ENCODE data around the gene STK4. TPM values are rescaled to one million over a fixed set of nuclear protein-coding genes. Genes with fewer than 3 reads are reported as not detected.

STK4 gene
- total RNA-seq, 1 experiment from 2014 or later: 74.7 TPM

DNA sequence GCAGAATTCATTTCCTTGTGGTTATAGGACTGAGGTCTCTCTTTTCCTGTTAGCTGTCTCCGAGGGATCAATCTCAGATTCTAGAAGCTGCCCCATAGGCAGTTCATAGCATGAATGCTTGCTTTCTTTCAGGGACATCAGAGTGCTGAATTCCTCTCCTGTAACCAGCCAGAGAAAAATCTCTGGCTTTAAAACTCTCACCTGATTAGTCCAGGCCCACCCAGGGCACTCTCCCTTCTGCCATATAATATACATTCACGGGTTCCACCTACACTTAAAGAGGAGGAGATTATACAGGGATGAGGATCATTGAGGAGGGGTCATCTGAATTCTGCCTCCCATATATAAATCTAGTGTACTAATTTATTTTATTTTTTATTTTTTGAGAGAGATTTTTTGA, 136.8 kb downstream of the STK4 start:
- TF ChIP-seq, protein P1, sequence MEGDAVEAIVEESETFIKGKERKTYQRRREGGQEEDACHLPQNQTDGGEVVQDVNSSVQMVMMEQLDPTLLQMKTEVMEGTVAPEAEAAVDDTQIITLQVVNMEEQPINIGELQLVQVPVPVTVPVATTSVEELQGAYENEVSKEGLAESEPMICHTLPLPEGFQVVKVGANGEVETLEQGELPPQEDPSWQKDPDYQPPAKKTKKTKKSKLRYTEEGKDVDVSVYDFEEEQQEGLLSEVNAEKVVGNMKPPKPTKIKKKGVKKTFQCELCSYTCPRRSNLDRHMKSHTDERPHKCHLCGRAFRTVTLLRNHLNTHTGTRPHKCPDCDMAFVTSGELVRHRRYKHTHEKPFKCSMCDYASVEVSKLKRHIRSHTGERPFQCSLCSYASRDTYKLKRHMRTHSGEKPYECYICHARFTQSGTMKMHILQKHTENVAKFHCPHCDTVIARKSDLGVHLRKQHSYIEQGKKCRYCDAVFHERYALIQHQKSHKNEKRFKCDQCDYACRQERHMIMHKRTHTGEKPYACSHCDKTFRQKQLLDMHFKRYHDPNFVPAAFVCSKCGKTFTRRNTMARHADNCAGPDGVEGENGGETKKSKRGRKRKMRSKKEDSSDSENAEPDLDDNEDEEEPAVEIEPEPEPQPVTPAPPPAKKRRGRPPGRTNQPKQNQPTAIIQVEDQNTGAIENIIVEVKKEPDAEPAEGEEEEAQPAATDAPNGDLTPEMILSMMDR (IDR thresholded peaks at IDR 0.05; ENCODE audit: insufficient read depth in 1 of 2, low read depth in 1 of 2, low read length in 1 of 2, severe bottlenecking in 1 of 2, unreplicated experiment in 1 of 2): no peak
- intact Hi-C loops (cut with micrococcal nuclease; ENCODE audit: unreplicated experiment): no loop called here
- BruUV-seq (replicated peaks): no TSS peak
- ChIA-PET CTCF (interaction anchor here (1.1 kb wide), 1 partner anchor 9 kb away, joined by 4 read pairs; no protein-coding TSS in a partner anchor), POLR2A (no interaction called here)
- Mint-ChIP-seq H3K4me1 (ENCODE audit: low read depth, unreplicated experiment) (no peaks in the 10 kb centered on the region), H3K36me3 (ENCODE audit: insufficient read depth, unreplicated experiment) (no peaks in the 10 kb centered on the region), H3K9me3 (ENCODE audit: unreplicated experiment) (no peaks in the 10 kb centered on the region), H3K4me3 (ENCODE audit: unreplicated experiment) (no peak overlapping the region), H3K27ac (ENCODE audit: unreplicated experiment) (no peak overlapping the region), H3K27me3 (ENCODE audit: insufficient read depth, unreplicated experiment) (no peaks in the 10 kb centered on the region)
- Histone ChIP-seq H3K4me3 (ENCODE audit: low read depth, low read length) (no peak overlapping the region), H3K36me3 (ENCODE audit: control insufficient read depth, insufficient read depth, low read length) (no peaks in the 10 kb centered on the region), H3K4me1 (no peaks in the 10 kb centered on the region), H3K27me3 (replicated peaks; ENCODE audit: control insufficient read depth, insufficient read depth, low read length) (peaks cover 2% of the 10 kb centered on the region; the same call in 1 of the 2 replicates), H3K9me3 (no peaks in the 10 kb centered on the region)
- no peak for DNase-seq

- POLR2A ChIA-PET: no interaction called here
- H3K36me3 ChIP-seq (ENCODE audit: control insufficient read depth, insufficient read depth, low read length): no peaks in the 10 kb centered on the region
- intact Hi-C loops (cut with micrococcal nuclease; ENCODE audit: unreplicated experiment): no loop called here
- H3K27me3 ChIP-seq (replicated peaks; ENCODE audit: control insufficient read depth, insufficient read depth, low read length): peaks cover 2% of the 10 kb centered on the region; the same call in 1 of the 2 replicates
- Mint-ChIP-seq H3K4me3 (ENCODE audit: unreplicated experiment) (no peak overlapping the region), H3K36me3 (ENCODE audit: insufficient read depth, unreplicated experiment) (no peaks in the 10 kb centered on the region), H3K4me1 (ENCODE audit: low read depth, unreplicated experiment) (peaks cover 6% of the 10 kb centered on the region), H3K27me3 (ENCODE audit: insufficient read depth, unreplicated experiment) (no peaks in the 10 kb centered on the region), H3K9me3 (ENCODE audit: unreplicated experiment) (no peaks in the 10 kb centered on the region), H3K27ac (ENCODE audit: unreplicated experiment) (no peak overlapping the region)
- H3K9me3 ChIP-seq: no peaks in the 10 kb centered on the region
- CTCF ChIA-PET: interaction anchor here (0.7 to 2.9 kb wide), 6 partner anchors 8 to 189 kb away, joined by 3 to 14 read pairs (median 4); no protein-coding TSS in a partner anchor
- TF ChIP-seq, protein P1 (IDR thresholded peaks at IDR 0.05; ENCODE audit: insufficient read depth in 1 of 2, low read depth in 1 of 2, low read length in 1 of 2, severe bottlenecking in 1 of 2, unreplicated experiment in 1 of 2): no peak
- no TSS peak for BruUV-seq (replicated peaks)
- DNase-seq: no peak
- no peaks in the 10 kb centered on the region for H3K4me1 ChIP-seq
- no peak overlapping the region for H3K4me3 ChIP-seq (ENCODE audit: low read depth, low read length)
Observed at GRCh38 chr20:45104786-45105185, 138.5 kb downstream of the STK4 start.

- H3K4me3 Mint-ChIP-seq (ENCODE audit: unreplicated experiment): no peak overlapping the region
- TF ChIP-seq, protein P1 (IDR thresholded peaks at IDR 0.05; ENCODE audit: insufficient read depth in 1 of 2, low read depth in 1 of 2, low read length in 1 of 2, severe bottlenecking in 1 of 2, unreplicated experiment in 1 of 2): no peak
- no peak for DNase-seq
- H3K27me3 Mint-ChIP-seq (ENCODE audit: insufficient read depth, unreplicated experiment): no peaks in the 10 kb centered on the region
- intact Hi-C loops (cut with micrococcal nuclease; ENCODE audit: unreplicated experiment): no loop called here
- no peaks in the 10 kb centered on the region for H3K4me1 ChIP-seq
- CTCF ChIA-PET: interaction anchor here (0.7 to 2.9 kb wide), 6 partner anchors 9 to 185 kb away, joined by 3 to 14 read pairs (median 4); no protein-coding TSS in a partner anchor
- H3K27me3 ChIP-seq (replicated peaks; ENCODE audit: control insufficient read depth, insufficient read depth, low read length): peaks cover 2% of the 10 kb centered on the region; the same call in 1 of the 2 replicates
- BruUV-seq (replicated peaks): no TSS peak
- no peak overlapping the region for H3K4me3 ChIP-seq (ENCODE audit: low read depth, low read length)
- no peaks in the 10 kb centered on the region for H3K36me3 ChIP-seq (ENCODE audit: control insufficient read depth, insufficient read depth, low read length)
- no peaks in the 10 kb centered on the region for H3K36me3 Mint-ChIP-seq (ENCODE audit: insufficient read depth, unreplicated experiment)
- H3K4me1 Mint-ChIP-seq (ENCODE audit: low read depth, unreplicated experiment): peaks cover 6% of the 10 kb centered on the region
- no peaks in the 10 kb centered on the region for H3K9me3 ChIP-seq
- POLR2A ChIA-PET: no interaction called here
- H3K27ac Mint-ChIP-seq (ENCODE audit: unreplicated experiment): no peak overlapping the region
- H3K9me3 Mint-ChIP-seq (ENCODE audit: unreplicated experiment): no peaks in the 10 kb centered on the region
Observed at GRCh38 chr20:45105317-45105716, 139.0 kb downstream of the STK4 start.
